ELR (cell line): ENCODE data around the gene ZNF436.
A peak's percentile ranks its signal among the peaks of the same experiment; 100 is the strongest.

ENCODE experiments used
- DNase-seq: peaks from one replicate; pipeline ENCODE4 v3.0.0-alpha.2; 2015; ENCODE audit warnings: low read depth

ZNF436 gene

DNA sequence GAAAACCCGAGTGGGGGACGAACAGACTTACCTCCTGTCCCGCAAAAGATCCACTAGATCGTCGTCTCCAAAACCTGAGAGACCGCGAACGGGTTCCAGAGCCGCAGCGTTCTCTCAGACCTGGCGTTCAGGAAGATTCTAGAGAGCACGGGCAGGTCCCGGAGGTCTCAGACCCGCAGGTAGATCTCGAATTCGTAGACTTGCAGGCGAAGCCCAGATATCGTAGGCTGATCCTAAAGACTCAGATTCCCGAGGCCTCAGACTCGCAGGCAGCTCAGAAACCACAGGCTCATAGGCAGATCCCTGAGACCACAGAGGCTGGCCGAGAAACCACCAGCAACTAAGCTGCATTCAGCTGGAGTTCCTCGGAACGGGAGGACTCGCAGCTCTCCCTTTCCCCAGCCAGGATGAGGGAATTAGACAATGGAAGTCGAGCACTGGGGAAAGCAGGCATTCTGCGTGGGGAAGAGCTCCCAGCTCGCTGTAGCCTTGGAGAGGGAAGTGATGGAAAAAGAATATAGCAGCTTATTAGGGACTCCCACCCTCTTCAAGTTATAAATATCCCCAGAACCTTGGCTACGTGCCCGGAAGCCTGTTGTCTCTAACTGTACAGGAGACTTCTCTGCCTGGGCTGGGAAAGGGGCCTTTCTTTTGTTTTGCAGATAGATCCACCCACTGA, at the start of gene ZNF436:
TSS of gene ZNF436 (minus strand) at position 502 of the 679 bp plus-strand sequence. CDS start 1,831 bp downstream, outside the sequence.
- peak; percentile 78 for DNase-seq

DNA sequence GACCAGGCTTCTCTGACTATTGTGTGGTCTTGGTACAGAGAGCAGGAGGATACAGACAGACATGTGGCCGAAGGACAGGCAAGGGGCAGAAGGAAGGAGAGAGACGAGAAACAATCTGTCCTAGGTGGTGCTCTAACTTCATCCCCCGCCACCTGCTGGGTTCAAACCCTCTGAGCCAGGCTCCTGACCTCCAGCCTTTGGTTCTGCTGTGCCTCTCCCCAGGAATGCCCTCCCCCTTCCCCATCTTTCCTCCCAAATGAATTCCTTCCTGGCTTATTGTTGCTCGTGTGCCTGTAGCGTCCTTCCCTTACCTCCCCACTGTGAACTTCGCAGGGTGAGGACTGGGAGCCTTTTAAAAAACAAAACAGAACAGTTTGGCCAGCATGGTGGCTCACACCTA, 49.5 kb upstream of the ZNF436 start:
- no peak for DNase-seq

DNA sequence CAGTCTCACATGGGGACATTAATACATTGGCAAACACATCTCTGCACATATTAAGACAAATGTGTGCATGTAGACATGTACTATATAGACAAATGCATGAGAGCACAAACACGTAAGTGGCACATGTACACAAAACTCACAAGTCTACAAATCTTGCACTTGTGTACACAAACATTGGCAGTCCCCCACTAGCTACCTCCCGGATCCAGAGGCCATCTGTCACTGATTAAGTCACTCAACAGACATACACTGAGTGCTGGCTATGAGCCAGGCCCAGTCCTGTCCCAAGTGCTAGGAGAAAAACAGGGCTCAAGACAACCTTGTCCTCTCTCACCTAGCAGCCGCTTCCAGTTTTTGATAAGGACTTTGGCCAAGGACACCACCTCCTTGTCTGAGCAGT, 47.9 kb upstream of the ZNF436 start:
- DNase-seq, result no peak

DNA sequence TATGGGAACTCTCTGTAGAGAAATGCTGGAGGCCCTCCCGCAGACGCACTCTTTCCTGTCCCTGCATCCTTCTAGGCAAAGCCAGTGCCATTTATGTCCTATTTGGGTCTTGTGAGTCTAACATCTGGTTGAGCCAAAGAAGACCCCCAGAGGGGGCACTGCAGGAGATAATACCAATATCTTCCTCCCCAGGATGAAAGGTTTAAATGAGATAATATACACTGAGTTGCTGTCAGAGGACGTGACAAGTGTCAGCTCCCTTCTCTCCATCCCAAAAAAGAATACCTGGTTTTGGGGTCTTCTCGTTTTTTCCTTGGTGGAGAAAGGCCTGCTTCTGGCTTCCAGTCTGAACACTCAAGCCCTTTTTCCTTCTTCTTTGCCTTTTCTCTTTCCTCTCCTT, 47.3 kb upstream of the ZNF436 start:
- no peak for DNase-seq

DNA sequence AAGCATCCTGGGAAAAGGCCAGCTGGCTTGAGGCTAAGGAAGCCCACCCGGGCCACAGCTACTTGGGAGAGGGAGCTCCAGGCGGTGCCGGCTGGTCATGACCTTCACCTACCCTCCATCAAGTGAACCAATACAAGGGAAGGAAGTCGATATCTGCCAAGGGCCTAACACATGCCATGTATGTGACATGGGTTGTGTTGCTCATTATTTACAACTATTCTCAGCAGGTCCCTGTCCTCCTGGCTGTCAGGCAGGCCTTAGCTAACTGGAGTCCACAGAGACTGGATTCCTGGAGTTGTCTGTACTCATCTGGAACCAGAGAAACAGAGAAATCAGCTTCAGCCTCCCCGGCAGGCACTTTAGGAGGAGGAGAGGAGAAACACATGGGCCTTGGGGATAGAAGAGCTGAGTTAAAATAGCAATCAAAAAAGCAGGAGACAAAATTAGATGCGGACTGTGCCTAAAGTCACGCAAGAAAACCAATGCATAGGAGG, 39.2 kb upstream of the ZNF436 start:
- DNase-seq, result no peak

DNA sequence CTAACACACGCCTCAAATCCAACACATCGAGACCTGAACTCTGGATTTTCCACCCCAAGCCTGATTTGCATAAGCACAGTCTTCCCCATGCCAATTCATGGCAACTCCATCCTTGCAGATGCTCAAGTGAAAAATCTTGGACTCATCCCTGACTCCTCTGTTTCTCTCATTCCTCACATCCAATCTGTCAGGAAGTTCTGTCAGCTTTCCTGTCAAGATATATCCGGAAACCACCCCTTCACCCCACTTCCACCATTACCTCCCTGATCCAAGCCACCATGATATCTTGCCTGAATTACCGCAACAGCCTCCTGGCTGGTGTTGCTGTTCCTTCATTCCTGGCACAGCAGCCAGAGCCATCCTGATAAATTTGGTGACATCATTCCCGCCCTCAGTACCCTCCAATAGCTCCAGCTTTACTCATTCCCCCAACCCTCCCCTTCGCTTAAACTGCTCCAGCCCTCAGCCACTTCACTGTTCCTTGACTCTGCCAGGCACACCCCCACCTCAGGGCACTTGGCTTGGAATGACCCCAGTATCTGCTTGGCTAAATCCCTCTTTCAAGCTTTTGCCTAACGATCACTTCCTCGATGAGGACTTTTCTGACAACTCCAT, 37.5 kb upstream of the ZNF436 start:
- no peak for DNase-seq

DNA sequence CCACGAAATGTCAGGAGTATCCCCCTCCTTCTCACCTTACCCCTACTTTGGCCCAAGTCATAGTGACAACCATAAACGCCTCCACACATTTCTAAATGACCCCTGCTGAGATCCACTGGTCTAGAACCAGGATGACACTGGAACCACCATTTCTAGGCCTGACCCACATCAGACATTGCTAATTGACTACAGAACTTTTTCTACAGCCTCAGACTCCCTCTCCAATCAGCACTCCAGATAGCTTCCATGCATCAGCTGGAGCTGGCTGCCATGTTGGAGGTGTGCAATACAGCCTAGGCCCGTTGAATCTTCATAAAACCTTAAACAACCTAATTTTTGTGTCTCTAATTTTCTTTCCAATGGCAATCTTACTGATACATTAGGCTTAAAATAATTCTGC, 36.3 kb upstream of the ZNF436 start:
- DNase-seq, result no peak

DNA sequence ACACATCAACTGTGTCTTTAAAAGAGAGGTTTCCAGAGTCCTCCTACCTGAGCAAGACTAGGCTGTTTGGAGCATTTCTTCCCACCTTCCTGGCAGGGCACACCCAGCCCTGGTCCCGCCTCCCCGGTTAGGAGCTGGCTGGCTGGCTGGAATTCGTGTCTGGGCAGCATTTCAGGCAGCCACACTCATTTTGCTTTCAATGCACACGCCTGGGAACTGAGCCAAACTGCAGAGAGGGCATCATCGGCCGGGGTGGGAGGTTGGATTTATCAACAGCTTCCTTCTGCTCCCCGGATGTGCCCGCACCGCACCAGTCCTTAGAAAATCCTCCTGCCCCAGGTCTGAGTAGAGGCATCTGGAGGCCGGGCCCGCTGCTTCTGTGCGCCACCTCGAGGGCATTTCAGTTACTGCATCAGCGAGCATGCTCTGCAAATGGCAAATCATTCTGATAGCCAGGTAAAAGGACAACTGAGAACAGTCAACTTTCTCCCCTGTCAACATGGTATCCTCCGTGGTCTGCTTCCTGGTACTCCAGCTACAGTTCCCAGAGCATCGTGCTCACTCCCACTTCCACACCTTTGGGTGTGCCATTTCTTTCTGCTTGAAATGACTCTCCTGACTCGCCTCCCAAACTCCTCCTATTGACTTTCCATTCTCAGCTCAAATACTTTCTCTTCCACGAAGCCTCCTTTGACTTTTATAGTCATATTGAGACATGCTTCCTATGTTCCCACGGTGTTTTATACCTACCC, 34.3 kb upstream of the ZNF436 start:
- DNase-seq, result peak; percentile 97

DNA sequence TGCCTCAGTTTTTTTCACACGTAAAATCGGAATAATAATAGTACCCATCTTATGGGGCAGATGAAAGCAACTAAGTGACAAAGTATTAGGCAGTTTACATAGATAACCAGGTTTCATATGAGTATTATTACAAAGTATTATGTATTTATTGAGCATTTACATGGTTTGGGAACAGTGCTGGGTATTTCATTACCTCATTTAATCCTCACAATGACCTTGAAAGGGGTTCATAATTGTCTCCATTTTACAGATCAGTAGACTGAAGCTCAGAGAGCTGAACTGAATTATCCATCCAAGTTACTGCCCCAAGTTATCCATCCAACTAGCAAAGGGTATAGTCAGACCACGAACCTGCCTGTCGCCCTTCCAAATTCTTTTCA, 33.7 kb upstream of the ZNF436 start:
- DNase-seq, result no peak

DNA sequence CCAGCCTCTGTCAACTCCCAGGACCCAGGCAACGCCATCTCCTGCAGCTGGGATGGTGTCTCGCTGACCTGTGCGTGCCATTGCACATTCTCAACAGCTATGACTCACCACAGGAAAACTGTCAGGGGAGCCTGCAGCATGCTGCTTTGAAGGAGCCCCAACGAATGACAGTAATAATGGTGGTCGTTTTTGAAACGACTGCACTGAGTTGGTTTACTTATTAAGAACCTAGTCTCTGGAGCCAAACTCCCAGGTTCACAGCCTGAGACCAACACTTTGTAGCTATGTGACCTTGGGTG, 33.4 kb upstream of the ZNF436 start:
- peak; percentile 92 for DNase-seq

DNA sequence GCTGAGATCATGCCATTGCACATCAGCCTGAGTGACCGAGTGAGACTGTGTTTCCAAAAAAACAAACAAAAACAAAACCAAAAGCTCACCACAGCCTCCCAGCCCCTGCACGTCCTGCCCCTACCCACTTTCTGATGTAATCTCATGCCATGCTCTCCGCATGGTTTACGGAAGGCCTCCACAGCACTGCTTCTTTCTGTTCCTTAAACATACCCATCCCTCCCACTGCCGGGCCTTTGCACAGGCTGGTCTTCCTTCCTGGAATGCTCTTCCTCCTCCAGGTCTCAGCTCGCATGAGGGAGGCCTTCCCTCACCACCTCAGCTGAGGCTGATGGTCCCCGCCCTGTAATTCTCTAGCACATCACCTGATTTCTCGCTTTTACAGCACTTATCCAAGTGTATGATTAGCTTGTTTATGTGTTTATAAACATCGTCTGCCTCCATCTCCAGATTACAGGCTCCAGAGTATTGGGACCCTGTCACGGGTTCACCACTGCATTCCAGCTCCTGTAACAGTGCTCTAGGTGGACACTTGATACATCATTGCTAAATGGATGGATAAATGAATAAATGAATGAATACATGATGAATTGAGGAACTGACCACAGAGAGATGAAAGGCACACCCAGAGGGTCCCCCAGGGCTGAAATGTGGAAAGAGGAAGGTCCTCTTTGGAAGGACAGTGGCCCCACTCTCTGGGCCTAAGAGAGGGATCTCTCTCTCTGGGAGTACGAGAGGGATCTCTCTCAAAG, 32.8 kb upstream of the ZNF436 start:
- DNase-seq, result no peak

DNA sequence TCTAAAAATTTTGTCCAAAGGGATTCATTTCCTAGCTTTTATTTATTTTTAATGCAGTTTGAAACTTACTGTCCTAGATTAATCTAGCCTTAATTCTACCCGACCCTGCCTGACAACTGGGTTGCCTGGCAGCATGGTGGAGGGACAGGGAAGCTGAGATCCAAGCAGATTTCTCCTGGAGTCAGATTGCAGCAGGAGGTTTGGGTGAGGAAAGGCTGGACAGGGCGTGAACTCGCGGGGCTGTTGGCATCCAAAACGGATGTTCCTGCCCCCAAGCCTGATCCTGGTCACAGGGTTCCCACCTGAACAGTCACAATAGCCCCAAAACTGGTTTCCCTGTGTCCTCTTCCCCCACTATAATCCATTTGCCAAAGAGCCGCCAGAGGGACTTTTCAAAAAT, 31.7 kb upstream of the ZNF436 start:
- no peak for DNase-seq

DNA sequence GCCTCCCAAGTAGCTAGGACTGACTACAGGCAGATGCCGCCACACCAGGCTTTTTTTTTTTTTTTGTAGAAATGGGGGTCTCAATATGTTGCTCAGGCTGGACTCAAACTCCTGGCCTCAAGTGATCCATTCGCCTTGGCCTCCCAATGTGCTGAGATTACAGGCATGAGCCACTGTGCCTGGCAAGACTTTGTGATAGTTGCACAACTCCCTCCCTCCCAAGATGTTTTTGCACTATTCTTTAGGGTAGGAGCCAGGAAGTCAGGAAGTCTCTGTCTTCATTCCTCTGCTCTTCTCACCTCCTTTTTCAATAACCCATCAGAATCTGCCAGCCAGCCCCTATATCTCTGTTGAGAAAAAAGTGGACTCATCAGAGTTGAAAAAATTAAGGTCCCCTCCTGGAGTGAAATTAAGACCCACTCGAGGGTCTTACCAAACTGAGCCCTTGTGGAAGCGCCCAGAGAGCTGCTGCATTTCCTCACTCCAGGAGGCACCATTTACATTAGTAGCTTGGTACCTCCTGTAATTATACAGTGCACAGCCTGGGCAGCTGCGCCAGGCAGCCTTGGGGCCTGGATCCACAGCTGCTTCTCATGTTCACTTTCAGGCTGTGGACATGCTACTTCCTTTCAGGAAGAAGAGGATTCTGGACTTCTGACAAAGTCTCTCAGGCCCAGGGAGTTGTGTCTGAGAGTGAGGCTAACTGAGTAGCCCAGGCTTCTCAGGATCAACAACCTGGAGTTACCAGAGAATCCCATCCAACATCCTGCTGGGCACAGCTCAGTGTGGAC, 30.9 kb upstream of the ZNF436 start:
- no peak for DNase-seq

DNA sequence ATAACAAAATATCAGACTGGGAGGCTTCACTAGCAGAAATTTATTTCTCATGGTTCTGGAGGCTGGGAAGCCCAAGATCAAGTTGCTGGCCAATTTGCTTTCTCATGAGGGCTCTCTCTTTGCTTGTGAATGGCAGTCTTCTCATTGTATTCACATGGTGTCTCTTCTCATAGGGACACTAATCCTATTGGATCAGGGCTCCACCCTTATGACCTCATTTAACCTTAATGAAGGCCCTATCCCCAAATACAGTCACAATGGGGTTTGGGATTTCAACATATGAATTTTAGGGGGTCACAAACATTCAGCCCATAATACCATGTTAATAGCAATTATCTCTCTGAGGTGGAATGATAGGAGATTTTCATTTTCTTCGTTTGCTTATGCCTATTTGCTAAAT, 29.6 kb upstream of the ZNF436 start:
- no peak for DNase-seq

DNA sequence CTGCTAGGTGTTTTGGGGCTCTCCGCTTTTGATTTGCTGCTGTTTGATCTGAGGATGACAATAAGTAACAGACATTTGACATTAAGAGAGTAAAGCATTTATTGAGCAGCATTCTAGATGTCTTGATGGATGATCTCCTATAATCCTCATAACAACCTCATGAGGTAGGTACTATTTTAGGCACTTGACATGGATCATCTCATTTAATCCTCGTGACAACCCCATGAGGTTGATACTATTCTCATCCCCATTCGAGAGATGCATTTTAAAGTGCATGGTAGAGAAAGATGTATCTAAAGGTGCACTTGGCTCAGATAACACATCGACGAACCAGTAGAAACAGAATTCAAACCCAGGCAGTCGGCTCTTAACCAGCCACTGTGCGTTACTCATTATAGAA, 28.3 kb upstream of the ZNF436 start:
- DNase-seq, result no peak

DNA sequence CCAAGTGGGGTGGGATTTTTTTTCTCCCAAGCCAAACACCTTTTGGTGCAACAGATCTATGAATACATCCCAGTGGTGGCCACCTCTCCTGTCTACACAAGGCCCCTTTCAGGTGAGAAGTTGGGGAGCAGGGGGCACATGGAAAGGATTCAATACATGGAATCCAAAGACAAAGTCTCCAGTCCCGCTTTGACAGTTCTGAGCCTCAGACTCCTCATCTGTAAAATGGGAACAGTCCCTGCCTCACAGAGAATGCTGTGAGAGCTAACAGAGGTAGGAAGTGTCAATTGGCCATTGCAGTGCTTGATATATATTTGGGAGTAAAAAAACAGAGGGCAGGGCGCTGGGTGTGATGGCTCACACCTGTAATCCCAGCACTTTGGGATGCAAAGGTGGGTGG, 26.7 kb upstream of the ZNF436 start:
- DNase-seq, result no peak

DNA sequence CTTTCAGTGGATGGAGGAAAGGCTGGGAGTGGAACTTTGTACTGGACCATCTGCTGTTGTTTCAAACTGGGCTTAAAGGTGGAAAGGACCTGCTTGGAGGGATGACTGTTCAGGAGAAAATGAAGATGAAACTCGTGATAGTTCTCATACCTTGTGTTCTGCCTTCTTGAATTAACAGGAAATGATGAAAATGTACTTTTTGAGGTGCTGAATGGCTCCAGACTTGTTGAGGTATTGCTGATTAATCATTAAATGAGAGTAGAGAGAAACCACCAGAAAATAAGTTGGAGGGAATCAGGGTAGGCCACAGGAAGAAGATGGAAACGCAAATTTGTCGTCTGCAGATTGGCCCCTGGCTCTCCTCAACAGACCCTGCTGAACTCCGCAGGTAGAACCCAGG, 26.2 kb upstream of the ZNF436 start:
- no peak for DNase-seq

DNA sequence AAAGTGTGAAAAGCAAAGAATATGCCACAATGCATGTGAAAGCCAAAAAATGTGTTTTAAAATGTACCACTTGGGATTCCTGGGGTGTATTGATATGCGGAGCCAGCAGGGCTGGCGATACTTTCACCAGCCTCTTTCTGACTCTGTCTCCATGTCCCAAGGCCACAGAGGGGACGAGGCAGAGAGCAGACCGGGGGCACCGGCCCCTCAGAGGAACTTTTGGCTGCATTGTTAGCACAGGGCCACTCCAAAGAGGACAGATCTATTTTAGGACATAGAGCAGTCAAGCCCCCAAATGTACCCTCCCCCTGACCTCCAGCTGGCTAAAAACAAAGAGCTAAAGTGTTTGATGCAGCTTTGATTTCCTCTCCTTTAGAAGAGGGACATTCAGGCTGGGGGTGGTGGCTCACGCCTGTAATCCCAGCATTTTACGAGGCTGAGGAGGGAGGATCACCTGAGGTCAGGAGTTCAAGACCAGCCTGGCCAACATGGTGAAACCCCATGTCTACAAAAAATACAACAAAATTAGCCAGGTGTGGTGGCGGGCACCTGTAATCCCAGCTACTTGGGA, 25.6 kb upstream of the ZNF436 start:
- DNase-seq, result no peak

DNA sequence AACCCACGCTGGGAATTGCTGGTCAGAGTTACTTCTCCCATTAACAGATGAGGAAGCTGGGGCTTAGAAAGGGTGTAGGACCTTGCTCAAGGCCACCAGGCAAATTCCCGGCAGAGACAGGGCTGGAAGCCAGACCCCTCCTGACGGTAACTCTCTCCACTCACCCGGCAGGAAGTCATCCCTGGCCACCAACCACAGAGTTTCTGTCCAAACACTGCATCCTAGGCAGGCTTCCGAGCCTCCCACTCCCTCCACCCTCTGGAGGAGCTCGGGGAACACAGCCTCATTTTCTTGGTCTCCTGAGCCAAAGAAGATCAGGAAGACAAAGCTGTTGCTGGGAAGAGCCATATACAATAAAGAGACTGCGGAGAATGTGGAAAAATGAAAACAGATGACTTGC, 25.0 kb upstream of the ZNF436 start:
- DNase-seq, result peak; percentile 68

DNA sequence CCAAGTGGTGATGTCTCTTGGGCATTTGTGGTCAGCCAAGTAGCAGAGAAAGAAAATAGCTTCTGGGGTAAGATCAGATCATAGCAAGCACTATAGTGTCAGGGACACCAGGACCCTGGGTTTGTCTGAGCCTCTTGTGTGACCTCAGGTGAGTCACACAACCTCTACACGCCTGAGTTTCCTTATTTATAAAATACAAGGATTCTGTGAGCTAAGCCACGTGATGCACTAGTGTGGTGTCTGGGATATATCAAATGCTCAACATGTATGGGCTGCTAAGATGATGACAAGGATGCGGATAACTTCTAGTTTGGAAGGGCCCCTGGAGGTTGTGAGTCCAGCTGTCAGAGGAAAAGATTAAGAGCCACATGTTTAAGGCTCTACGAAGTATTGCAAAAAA, 24.5 kb upstream of the ZNF436 start:
- DNase-seq, result peak; percentile 84

DNA sequence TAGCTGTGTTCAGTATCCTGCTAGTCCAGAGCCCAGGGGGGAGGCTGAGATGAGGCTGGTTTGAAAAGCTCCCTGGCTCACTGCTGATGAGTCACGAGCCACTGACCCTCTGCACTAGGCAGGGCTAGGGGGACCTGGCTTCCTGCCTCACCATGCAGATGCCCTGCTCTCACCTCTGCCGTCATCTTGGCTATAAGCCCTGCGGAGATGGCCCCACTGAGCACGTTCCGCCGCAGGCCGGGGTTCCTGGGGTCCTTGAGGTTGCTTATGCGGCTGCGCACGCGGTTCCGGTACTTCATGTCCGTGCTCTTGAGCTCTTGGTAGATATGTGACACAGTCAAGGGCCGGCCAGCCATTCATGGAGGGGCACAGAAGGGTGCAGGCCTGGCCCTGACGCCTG, 24.1 kb upstream of the ZNF436 start:
- DNase-seq, result peak; percentile 84
